ENCODE data around the gene PCLO.

The PCLO gene

GRCh38 chr7:83159731-83160130 is 3.0 kb downstream of the PCLO start:
- H3K27me3 ChIP-seq (ENCODE audit: control insufficient read depth, insufficient read depth, low read length): no peaks in the 10 kb centered on the region
- no peaks in the 10 kb centered on the region for H3K4me1 ChIP-seq (ENCODE audit: control insufficient read depth, insufficient read depth, low read length)
- no peaks in the 10 kb centered on the region for H3K36me3 ChIP-seq (ENCODE audit: control insufficient read depth, insufficient read depth, low read length)
- no peak overlapping the region for H3K4me3 ChIP-seq (ENCODE audit: low read length)
- no peak overlapping the region for H3K9ac ChIP-seq (ENCODE audit: low read length)
- H3K9me3 ChIP-seq (ENCODE audit: control insufficient read depth, low read length): no peaks in the 10 kb centered on the region

DNA sequence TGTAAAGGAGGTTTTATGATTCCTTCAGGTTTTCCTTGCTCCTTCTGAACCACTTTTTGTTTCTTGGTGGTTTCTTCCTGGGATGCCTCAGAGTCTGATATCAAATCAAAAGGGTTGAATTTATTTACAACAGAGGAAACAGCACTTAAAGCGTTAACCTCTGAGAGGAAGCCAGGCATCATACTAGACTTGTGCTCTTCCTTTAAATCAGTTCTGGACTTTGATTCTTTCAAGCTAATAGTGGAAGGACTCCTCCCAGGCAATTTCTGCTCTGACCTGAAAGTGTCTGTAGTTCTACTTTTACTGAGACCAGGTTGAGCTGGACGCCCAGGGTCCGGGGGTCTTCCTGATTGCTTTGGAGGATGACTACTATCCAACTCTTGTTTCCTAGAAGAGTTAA is 6.7 kb downstream of the PCLO start:
- Histone ChIP-seq H3K27me3 (ENCODE audit: control insufficient read depth, insufficient read depth, low read length) (no peaks in the 10 kb centered on the region), H3K4me3 (ENCODE audit: low read length) (no peak overlapping the region), H3K9ac (ENCODE audit: low read length) (no peak overlapping the region), H3K4me1 (ENCODE audit: control insufficient read depth, insufficient read depth, low read length) (no peaks in the 10 kb centered on the region), H3K9me3 (ENCODE audit: control insufficient read depth, low read length) (no peaks in the 10 kb centered on the region), H3K36me3 (ENCODE audit: control insufficient read depth, insufficient read depth, low read length) (no peaks in the 10 kb centered on the region)

DNA sequence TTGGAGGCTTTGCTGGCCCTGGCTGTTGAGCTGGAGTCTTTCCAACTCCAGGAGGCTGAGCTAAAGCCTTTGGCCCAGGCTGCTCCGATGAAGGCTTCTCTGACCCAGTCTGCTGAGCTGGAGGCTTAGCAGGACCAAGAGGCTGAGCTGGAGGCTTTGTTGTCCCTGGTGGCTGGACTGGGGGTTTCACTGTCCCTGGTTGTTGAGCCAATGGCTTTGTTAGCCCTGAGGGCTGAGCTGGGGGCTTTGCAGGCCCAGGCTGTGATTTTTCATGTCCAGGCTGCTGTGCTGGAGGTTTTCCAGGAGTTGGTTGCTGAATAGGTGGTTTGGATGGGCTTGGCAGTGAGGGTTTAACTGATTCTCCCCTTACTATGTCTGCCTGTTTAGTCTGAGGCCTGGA is 7.3 kb downstream of the PCLO start:
- no peaks in the 10 kb centered on the region for H3K36me3 ChIP-seq (ENCODE audit: control insufficient read depth, insufficient read depth, low read length)
- H3K9me3 ChIP-seq (ENCODE audit: control insufficient read depth, low read length): no peaks in the 10 kb centered on the region
- no peaks in the 10 kb centered on the region for H3K27me3 ChIP-seq (ENCODE audit: control insufficient read depth, insufficient read depth, low read length)
- H3K9ac ChIP-seq (ENCODE audit: low read length): no peak overlapping the region
- no peaks in the 10 kb centered on the region for H3K4me1 ChIP-seq (ENCODE audit: control insufficient read depth, insufficient read depth, low read length)
- H3K4me3 ChIP-seq (ENCODE audit: low read length): no peak overlapping the region

GRCh38 chr7:83153419-83153818 is 9.3 kb downstream of the PCLO start:
- H3K4me1 ChIP-seq (ENCODE audit: control insufficient read depth, insufficient read depth, low read length): no peaks in the 10 kb centered on the region
- H3K9me3 ChIP-seq (ENCODE audit: control insufficient read depth, low read length): no peaks in the 10 kb centered on the region
- no peaks in the 10 kb centered on the region for H3K27me3 ChIP-seq (ENCODE audit: control insufficient read depth, insufficient read depth, low read length)
- no peak overlapping the region for H3K4me3 ChIP-seq (ENCODE audit: low read length)
- H3K36me3 ChIP-seq (ENCODE audit: control insufficient read depth, insufficient read depth, low read length): no peaks in the 10 kb centered on the region
- H3K9ac ChIP-seq (ENCODE audit: low read length): no peak overlapping the region

DNA sequence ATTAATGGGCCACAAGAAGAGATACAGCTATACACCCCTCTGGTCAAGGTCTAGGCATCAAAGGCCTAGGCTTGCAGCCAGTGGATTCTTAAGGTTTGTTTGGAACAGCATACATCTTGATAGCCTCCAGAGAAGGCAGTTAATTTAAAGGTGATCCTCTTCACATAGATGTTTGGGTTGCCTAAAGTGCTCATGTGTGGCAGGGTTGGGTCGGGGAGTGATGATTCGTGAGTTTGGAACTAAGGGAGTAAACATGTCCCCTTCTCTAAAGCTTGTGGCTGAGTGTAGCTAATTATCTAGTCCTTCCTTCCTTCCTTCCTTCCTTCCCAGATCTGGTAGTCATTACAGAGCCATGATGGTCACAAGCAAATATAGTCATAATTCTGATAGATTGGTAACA is 12.4 kb downstream of the PCLO start:
- no peak overlapping the region for H3K4me3 ChIP-seq (ENCODE audit: low read length)
- H3K27me3 ChIP-seq (ENCODE audit: control insufficient read depth, insufficient read depth, low read length): no peaks in the 10 kb centered on the region
- H3K9me3 ChIP-seq (ENCODE audit: control insufficient read depth, low read length): no peaks in the 10 kb centered on the region
- H3K4me1 ChIP-seq (ENCODE audit: control insufficient read depth, insufficient read depth, low read length): no peaks in the 10 kb centered on the region
- no peak overlapping the region for H3K9ac ChIP-seq (ENCODE audit: low read length)
- no peaks in the 10 kb centered on the region for H3K36me3 ChIP-seq (ENCODE audit: control insufficient read depth, insufficient read depth, low read length)

GRCh38 chr7:83149466-83149865 is 13.2 kb downstream of the PCLO start:
- no peaks in the 10 kb centered on the region for H3K9me3 ChIP-seq (ENCODE audit: control insufficient read depth, low read length)
- no peaks in the 10 kb centered on the region for H3K36me3 ChIP-seq (ENCODE audit: control insufficient read depth, insufficient read depth, low read length)
- H3K4me1 ChIP-seq (ENCODE audit: control insufficient read depth, insufficient read depth, low read length): no peaks in the 10 kb centered on the region
- H3K27me3 ChIP-seq (ENCODE audit: control insufficient read depth, insufficient read depth, low read length): no peaks in the 10 kb centered on the region
- no peak overlapping the region for H3K4me3 ChIP-seq (ENCODE audit: low read length)
- no peak overlapping the region for H3K9ac ChIP-seq (ENCODE audit: low read length)

- Histone ChIP-seq H3K9me3 (ENCODE audit: control insufficient read depth, low read length) (no peaks in the 10 kb centered on the region), H3K9ac (ENCODE audit: low read length) (no peak overlapping the region), H3K4me1 (ENCODE audit: control insufficient read depth, insufficient read depth, low read length) (no peaks in the 10 kb centered on the region), H3K36me3 (ENCODE audit: control insufficient read depth, insufficient read depth, low read length) (no peaks in the 10 kb centered on the region), H3K27me3 (ENCODE audit: control insufficient read depth, insufficient read depth, low read length) (no peaks in the 10 kb centered on the region), H3K4me3 (ENCODE audit: low read length) (no peak overlapping the region)
These were observed 13.9 kb downstream of the PCLO start for GRCh38 chr7:83148776-83149175.

DNA sequence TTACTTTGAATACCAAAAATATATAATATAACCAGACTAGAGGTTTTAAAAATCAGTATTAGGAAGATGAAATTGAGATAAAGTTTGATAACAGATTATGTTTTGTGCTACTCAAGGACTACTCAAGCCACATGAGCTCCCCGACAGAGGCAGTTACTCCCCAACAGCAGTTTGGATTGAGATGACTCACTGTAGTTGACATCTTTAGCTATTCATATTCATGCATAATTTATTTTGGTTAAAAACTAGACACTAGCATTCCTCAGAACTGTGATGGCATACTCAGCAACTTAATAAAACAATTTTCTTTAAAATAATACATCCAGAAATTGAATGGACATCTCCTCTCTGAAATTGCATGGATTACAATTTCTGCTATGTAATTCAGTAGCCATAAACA is 19.6 kb downstream of the PCLO start:
- H3K4me3 ChIP-seq (ENCODE audit: low read length): no peak overlapping the region
- no peaks in the 10 kb centered on the region for H3K4me1 ChIP-seq (ENCODE audit: control insufficient read depth, insufficient read depth, low read length)
- no peak overlapping the region for H3K9ac ChIP-seq (ENCODE audit: low read length)
- H3K27me3 ChIP-seq (ENCODE audit: control insufficient read depth, insufficient read depth, low read length): no peaks in the 10 kb centered on the region
- H3K9me3 ChIP-seq (ENCODE audit: control insufficient read depth, low read length): no peaks in the 10 kb centered on the region
- no peaks in the 10 kb centered on the region for H3K36me3 ChIP-seq (ENCODE audit: control insufficient read depth, insufficient read depth, low read length)

DNA sequence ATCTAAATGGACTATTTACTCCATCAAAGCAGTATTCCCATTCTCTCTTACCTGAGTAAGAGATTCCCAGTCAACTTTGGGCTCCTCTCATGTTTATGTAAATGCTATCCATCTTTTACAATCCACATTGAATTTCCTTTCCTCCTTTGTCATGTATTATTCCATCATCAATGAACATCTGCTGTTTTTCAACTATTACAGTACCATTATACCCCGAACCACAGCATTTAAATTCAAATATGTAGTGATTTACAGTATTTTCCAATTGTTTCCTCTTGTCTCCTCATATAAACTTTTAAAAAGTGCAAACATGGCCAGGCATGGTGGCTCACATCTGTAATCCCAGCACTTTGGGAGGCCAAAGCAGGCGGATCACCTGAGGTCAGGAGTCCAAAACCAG is 20.3 kb downstream of the PCLO start:
- no peaks in the 10 kb centered on the region for H3K27me3 ChIP-seq (ENCODE audit: control insufficient read depth, insufficient read depth, low read length)
- H3K4me3 ChIP-seq (ENCODE audit: low read length): no peak overlapping the region
- no peaks in the 10 kb centered on the region for H3K9me3 ChIP-seq (ENCODE audit: control insufficient read depth, low read length)
- no peaks in the 10 kb centered on the region for H3K4me1 ChIP-seq (ENCODE audit: control insufficient read depth, insufficient read depth, low read length)
- H3K9ac ChIP-seq (ENCODE audit: low read length): no peak overlapping the region
- H3K36me3 ChIP-seq (ENCODE audit: control insufficient read depth, insufficient read depth, low read length): no peaks in the 10 kb centered on the region

GRCh38 chr7:83141927-83142326 is 20.8 kb downstream of the PCLO start:
- Histone ChIP-seq H3K27me3 (ENCODE audit: control insufficient read depth, insufficient read depth, low read length) (no peaks in the 10 kb centered on the region), H3K4me1 (ENCODE audit: control insufficient read depth, insufficient read depth, low read length) (no peaks in the 10 kb centered on the region), H3K36me3 (ENCODE audit: control insufficient read depth, insufficient read depth, low read length) (no peaks in the 10 kb centered on the region), H3K9ac (ENCODE audit: low read length) (no peak overlapping the region), H3K9me3 (ENCODE audit: control insufficient read depth, low read length) (no peaks in the 10 kb centered on the region), H3K4me3 (ENCODE audit: low read length) (no peak overlapping the region)

DNA sequence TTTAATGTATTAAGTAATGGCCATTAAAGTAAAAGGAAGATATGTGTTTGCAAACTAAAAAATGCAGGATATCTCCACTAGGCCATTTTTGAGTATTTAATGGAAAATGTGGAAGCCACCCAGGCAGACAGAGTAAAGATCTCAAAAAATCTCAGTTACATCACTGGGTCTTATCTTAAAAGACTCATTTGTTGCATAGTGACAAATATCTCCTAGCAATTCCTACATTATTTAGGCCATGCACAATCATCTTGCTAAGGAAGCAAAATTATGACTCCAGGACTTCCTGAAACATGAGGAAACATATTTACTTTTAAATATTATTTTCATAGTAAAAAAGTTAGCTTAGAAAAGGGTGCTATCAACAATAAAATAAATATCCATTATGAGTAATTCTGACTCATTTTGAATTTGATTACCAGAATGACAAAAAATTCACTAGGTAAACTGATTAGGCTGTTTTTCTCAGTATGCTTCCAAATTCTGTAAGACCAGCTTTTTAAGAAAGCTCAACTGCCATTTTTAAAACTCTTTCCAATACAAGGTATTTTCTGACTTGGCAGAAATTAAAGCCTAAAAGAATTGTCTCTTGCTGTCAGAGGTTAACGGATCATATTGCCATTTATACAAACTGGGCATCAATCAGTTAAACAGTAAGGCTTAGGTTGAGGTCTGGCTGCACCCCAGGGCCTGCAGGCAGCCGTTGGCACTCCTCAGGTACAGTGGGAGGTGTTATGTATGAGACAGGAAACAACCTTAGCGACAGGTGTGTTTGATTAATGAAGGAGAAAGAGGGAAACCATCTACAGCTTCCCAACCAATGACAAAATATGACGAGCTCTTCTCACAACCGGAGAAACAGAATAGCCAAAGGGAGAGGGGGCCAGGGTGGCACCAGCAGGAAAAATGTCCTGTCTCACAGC is 31.8 kb downstream of the PCLO start:
- H3K4me1 ChIP-seq (ENCODE audit: control insufficient read depth, insufficient read depth, low read length): no peaks in the 10 kb centered on the region
- no peaks in the 10 kb centered on the region for H3K9me3 ChIP-seq (ENCODE audit: control insufficient read depth, low read length)
- H3K27me3 ChIP-seq (ENCODE audit: control insufficient read depth, insufficient read depth, low read length): no peaks in the 10 kb centered on the region
- H3K9ac ChIP-seq (ENCODE audit: low read length): no peak overlapping the region
- no peaks in the 10 kb centered on the region for H3K36me3 ChIP-seq (ENCODE audit: control insufficient read depth, insufficient read depth, low read length)
- no peak overlapping the region for H3K4me3 ChIP-seq (ENCODE audit: low read length)

DNA sequence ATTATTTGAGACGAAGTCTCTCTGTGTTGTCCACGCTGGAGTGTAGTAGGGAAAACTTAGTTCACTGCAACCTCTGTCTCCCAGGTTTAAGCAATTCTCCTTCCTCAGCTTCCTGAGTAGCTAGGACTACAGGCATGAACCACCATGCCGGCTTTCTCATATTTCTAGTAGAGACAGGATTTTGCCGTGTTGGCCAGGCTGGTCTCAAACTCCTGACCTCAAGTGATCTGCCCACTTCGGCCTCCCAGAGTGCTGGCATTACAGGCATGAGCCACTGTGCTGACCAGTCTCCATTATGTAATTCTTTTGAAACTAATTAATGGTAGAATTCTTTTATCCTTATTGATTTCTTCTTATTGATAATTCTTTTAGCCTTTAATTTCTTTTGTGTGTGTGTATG is 32.5 kb downstream of the PCLO start:
- Histone ChIP-seq H3K36me3 (ENCODE audit: control insufficient read depth, insufficient read depth, low read length) (no peaks in the 10 kb centered on the region), H3K27me3 (ENCODE audit: control insufficient read depth, insufficient read depth, low read length) (no peaks in the 10 kb centered on the region), H3K4me3 (ENCODE audit: low read length) (no peak overlapping the region), H3K9ac (ENCODE audit: low read length) (no peak overlapping the region), H3K9me3 (ENCODE audit: control insufficient read depth, low read length) (no peaks in the 10 kb centered on the region), H3K4me1 (ENCODE audit: control insufficient read depth, insufficient read depth, low read length) (no peaks in the 10 kb centered on the region)

DNA sequence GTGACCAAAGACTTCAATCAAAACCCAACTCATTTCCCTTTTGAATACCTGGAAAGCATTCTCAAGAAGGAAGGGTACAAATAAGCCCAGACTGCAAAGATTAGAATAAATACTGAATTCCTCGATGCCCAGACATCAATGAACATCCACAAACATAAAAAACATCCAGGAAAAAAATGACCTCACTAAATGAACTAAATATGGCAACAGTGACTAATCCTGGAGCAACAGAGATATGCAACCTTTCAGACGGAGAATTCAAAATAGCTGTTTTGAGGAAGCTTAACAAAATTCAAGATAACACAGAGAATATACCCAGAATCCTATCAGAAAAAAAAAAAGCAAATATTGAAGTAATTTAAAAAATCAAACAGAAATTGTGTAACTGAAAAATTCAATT is 43.2 kb downstream of the PCLO start:
- H3K9me3 ChIP-seq (ENCODE audit: control insufficient read depth, low read length): no peaks in the 10 kb centered on the region
- H3K4me3 ChIP-seq (ENCODE audit: low read length): no peak overlapping the region
- no peaks in the 10 kb centered on the region for H3K4me1 ChIP-seq (ENCODE audit: control insufficient read depth, insufficient read depth, low read length)
- no peaks in the 10 kb centered on the region for H3K27me3 ChIP-seq (ENCODE audit: control insufficient read depth, insufficient read depth, low read length)
- no peak overlapping the region for H3K9ac ChIP-seq (ENCODE audit: low read length)
- no peaks in the 10 kb centered on the region for H3K36me3 ChIP-seq (ENCODE audit: control insufficient read depth, insufficient read depth, low read length)

Measured in mucosa of stomach (tissue), 1 donor.